COLO668 (cell line): ENCODE results near the gene PLP2.
"Not testable (repeated sequence)": the region's sequence is repeated elsewhere in the genome, so short reads cannot be mapped to it uniquely, and the experiment has no call there.

Source experiments
- DNase-seq: peaks from one replicate; lab custom pipeline; 2025; ENCODE audit not compliant: unreplicated experiment; lab: John Stamatoyannopoulos, UW

The PLP2 gene

DNA sequence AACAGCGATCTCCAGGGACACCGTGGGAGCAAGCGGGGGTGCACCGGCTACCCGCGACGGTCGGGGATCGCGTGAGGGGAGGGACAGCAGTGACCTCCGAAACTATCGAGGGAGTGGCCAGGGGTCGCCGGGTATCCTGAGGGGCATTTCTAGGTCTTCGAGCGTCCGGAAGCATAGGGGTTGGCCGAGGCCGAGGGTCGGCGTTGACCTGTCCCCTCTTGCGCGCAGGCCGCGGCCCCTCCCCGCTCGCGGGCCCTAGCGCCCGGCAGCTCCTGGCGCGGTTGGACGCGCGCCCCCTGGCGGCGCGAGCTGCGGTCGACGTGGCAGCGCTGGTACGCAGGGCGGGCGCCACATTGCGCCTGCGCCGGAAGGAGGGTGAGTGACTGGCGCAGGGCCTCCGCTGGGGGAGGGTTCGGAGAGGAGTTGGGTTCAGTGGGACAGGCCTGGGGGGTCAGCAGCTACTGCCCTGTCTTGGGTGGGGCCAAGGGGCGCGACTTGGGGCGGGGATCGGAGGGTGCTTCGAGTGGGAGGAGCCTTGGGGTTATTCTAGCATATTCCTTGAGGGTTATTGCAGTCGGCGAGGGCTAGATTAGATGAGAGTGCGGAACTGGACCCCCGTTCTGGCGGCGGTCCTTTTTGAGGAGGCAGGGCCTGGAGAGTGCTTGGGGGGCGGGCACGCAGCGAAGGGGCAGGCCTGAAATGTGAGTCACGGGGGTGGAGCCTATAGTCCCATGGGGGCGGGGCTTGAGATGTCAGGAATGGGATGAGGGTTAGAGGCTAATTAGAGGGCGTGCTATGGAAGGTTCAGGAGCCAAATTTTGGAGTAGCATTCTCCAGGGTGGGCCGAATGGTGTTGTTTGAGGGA is 7.9 kb upstream of the PLP2 start:
- peak; percentile 84 for DNase-seq

DNA sequence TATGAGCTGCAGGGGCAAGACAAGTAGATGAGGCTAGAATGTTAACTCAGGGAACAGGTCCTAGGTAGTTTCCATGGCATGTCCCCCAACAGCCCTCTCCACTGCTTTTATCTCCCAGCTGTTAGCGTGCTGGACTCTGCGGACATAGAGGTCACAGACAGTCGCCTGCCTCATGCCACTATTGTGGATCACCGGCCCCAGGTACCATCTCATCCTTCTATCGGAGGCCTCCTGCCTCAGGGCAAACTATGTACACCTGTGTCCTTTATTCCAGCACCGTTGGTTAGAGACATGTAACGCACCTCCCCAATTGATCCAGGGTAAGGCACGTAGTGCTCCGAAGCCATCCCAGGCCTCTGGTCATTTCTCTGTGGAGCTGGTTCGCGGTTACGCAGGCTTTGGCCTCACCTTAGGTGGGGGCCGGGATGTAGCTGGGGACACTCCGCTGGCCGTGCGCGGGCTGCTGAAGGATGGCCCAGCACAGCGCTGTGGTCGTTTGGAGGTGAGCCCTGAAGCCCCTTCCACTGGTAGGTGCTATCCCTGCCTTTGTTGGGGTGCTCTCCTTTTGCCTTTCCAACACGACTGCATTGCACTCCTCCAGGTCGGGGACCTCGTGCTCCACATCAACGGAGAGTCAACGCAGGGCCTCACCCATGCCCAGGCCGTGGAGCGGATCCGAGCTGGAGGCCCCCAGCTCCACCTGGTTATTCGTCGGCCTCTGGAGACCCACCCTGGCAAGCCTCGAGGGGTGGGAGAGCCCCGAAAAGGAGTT is 6.9 kb upstream of the PLP2 start:
- DNase-seq, result no peak

DNA sequence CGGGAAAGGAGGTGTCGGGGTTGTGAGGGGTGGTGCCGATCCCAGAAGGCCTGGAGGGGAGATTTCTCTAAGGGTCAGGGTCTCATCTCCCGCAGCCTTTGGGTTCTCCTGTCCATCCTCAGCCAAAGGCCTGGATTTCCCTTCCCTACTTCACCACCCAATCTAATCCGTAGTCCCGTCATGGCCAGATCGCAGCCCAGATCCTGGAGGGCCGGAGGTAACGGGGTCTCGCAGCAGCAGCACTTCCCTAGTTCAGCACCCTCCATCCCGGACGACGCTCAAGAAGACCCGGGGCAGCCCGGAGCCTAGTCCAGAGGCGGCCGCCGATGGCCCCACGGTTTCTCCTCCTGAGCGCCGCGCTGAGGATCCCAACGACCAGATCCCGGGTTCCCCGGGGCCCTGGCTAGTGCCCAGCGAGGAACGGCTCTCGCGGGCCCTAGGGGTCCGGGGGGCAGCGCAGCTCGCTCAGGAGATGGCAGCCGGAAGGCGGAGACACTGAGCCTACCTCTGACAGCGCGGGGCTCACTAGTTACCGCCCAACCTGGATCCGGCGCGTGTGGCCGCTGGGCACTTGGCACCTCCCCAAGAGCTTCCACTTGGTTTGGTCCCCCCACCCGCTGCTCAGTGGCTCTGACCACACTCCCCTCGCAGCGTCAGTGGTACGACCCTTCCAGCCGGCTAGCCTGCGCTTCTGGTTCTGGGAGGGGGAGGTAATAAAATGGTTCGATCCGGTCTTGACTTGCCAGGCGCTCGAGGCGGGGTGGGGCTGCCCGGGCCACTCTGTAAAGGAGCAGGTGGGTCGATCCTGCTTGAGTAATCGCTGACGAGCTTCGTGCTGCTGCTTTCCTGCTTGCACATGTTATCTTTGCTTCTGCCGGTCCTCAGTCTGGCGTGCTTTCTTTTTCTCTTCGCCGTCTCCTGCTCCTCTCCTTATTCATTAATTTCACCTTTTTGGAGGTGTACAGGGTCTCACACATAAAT is 5.5 kb upstream of the PLP2 start:
- DNase-seq, result peak; percentile 95

DNA sequence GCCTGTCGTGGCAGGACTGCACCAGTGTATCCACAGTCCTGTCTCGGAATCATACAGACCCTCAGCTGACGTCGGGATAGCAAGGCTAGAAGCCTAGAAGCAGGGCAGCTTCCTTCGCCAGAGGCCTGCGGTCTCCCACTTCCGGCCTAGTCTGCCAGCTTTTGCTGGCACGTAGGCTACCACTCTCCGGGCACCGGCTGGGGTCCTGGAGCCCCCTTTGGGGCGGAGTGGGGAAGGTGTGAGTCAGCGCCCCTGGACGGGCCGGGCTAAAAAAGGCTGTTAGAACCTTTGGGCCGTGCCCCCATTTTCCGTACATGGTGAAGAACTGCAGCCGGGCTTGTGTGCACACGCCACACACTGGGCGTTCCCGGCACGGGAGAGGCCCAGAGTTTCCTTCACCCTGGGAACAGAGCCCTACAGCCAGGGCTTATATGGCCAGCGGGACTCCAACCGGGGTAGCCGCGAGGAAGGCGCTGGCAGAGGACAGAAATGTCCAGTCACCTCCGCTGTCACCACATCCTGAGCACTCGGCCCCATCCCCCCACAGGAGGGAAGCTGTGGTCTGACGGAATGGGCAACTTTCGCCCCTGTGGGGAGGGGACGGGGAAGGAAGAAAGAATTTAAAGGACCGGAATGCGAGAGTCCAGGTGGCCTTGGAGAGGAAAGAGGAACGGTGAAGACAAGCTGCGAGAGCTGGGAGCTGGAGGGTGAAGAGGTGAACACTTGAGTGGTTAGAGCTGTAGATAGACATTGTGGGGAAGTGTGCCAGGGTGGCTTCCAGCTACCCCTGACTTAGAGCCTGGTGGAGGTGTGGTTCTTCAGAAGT is 4.6 kb upstream of the PLP2 start:
- peak; percentile 67 for DNase-seq

DNA sequence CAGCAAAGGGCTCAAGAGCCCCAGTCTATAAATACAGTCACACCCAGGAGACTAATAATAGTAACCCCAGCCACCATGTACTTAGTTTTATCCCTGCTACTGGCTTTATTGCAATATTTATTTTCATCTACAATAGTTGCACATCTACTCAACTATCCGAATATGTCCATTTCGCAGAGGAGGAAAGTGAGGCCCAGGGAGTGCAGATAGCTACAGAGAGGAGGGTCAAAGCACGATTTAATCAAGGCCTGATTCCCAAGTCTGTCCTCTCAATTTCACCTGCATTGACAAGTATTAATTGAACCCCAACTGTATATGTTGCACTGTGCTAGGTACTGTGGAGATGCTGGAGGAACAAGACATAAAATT is 4.0 kb upstream of the PLP2 start:
- no peak for DNase-seq

DNA sequence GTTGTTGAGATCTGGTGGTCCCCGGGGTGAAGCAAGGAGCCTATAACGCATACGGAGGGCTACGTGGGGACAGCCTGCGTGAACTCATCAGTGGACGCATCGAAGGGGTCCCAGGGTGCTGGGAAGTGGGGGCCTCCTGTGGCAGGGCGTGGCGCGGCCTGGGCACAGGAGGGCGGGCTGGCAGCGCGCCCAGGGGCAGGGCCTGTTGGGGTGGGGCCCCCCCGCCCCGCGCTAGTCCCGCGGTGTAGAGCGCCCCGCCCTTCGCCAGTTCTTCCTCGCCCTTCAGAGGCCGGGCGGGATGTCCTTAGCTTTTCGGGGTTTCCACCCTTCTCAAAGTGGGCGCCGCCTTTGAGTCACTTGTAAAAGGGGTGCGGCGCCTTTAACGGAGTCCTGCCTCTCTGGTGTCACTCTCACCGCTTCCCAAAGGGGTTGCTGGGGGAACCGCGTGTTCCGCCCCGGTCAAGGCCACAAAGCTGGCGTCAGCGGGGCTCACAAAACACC is 632 bp downstream of the PLP2 start:
- peak; percentile 81 for DNase-seq

DNA sequence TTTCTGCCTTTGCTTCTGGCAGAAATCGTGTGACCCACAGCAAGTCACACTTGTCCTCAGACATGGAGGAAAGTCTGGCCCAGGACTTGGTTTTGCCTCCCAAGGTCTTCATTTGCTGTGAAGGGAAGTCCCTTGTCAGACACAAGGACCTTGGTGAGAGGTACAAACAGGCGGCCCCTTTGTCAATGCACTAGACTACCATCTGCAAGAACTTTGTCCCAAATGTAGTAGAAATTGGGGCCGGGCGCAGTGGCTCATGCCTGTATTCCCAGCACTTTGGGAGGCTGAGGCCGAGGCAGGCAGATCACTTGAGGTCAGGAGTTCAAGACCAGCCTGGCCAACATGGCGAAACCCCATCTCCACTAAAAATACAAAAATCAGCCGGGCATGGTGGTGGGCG is 1.8 kb downstream of the PLP2 start:
- not testable (repeated sequence) for DNase-seq

DNA sequence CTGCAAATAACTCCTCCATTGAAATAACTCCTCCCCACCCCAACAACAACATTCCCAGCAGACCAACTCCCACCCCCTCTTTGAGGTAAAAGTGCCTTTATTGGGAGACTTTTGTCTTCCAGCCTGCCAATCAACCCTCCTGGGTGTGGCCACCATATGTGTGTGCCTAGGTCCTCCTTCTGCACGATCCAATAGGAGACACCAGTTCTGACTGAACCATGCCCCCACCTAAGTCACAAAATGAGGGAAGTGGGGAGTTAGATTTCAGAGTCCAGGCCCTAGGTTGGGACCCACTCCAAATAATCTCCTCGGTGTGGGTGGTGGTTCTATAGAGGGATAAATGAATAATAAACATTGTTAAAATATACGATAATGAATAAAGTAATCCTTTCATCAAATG is 3.0 kb downstream of the PLP2 start:
- DNase-seq, result no peak

DNA sequence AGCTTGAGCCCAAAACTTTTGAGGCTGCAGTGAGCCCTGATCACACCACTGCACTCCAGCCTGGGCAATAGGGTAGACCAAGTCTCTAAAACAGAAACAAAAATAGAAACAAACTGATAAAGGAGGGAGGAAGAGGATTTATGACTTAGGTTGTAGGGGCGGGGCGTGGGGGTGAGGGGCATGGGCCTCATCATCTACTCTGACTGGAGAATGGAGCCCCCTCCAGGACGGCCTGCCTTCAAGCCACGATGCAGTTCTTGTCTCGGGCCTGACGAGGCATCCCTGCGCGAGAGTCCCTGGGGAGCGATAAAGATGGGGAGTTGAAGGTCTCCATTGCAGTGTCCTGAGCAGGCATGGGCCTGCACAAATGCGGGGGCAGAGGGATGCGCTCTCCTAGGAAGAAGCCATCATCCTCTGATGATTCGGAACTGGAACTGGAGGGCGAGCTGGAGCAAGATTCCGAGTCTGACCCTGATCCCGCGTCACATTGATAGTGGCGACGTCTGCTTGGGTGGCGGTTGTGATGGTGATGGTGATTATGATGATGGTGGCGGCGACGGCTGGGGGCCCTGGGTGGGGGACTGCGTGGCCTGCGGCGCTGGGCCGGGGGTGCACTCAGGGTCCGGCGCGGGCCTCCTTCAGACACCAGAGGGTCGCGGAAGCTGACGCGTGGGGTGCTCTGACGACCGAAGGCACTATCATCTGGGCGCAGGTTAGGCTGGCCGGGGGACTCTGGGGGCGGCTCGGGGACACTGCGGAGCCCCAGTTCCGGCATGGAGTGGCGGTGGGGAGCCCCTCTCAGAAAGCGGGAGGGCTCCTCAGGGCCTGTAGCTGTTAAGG is 4.0 kb downstream of the PLP2 start:
- no peak for DNase-seq

DNA sequence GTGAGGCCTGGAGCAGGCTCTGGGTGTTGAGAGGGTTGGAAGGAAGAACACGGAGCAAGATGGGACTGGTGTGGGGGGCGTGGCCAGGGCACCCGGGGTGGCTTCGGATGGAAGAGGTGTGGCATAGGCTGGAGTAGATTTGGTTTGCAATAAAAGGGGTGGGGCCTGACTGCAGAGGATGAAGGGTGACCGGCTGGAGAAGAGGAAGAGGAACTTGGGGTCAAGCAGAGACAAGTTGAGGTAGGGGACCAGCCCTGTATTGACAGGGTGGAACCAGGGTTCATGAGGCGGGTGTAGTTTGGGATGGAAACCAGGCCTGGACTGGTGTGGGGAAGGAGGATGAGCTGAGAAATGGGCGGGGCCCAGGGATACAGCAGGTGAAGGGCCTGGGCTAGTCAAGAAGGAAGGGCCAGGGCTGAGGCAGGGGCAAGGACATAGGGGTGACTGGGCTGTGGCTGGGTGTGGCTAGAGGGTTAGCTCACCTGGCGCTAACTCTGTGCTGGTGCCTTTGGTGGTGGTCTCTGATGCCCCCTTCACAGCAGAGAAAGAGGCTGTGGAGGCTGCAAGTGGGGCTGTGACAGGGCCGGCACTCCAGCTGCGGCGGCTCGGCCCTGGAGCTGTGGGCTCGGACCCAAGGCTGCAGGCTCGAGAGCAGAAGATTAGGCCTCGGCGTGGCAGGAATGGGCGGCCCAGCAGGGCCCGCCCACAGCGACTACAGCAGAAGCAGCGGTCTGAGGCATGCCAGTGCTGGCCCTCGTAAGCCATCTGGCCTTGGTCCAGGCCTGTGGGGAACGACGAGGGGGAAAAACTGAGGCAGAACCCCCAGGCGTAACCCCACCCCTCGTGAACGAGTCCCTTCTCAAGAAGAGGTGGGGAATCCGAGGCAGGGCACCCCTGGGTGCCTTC is 5.0 kb downstream of the PLP2 start:
- no peak for DNase-seq

DNA sequence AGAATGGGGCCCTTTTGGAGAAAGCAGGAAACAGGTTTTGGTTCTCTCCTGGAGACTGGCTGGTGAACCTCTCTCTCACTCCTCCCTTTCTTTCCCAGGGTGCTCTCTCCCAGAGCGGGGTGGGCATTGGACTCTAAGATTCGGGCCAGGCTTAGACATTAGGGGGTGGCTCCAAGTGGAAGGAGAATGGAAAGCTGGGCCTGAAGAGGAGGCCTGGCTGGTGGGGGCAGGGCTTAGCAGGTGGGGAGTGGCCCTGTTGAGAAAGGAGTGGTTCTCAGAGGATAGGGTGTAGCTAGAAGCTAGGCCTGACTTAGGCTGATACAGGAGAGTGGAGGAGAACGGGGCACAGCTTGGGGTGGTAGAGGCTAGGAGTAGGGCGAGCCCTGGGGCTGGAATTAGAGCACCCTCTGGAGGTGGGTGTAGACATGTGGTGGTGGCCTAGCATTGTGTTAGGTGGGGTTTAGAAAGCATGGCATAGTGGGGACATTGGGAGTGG is 5.7 kb downstream of the PLP2 start:
- no peak for DNase-seq

DNA sequence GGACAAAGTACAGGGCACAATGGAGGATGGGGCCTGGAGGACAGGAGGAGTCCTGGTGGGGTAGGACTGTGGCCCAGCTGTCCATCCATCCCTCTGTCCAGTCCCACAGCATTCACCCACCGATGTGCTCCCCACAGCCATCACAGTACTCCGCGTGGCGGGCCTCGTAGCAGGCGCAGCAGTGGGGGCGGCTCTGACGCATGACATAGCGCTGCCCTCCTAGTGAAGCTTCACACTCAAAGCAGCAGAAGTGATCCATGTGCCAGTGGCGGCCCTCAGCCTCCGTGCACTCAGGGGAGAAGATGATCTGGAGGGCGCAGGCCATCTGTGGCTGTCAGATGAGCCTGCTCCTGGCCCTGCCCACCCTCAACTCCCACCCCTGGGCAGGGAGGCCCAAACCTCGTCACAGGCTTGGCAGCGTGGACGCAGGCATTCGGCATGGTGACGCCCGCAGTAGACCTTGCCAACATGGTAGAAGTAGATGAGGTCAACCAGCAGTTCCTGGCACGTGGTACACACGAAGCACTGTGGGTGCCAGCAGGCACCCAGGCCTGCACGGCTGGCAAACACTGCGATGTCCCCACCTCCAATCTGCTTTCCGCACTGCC is 6.3 kb downstream of the PLP2 start:
- no peak for DNase-seq

DNA sequence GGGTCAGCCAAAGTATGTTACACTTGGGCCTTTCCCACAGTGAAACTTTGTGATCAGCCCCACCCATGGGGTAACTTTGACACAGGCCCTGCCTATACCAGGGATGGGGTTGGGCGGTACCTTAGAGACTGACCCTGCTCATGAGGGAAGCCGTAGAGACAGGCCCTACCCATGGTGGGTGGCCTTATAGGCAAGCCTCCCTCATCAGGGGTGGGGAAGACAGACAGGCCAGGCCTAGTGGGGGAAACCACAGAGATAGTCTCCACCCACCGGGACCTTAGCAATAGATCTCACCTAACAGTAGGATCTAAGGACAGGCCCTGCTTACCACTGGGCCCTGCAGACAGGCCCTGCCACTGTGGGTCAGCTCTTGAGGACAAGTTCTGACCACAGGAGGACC is 6.8 kb downstream of the PLP2 start:
- no peak for DNase-seq

DNA sequence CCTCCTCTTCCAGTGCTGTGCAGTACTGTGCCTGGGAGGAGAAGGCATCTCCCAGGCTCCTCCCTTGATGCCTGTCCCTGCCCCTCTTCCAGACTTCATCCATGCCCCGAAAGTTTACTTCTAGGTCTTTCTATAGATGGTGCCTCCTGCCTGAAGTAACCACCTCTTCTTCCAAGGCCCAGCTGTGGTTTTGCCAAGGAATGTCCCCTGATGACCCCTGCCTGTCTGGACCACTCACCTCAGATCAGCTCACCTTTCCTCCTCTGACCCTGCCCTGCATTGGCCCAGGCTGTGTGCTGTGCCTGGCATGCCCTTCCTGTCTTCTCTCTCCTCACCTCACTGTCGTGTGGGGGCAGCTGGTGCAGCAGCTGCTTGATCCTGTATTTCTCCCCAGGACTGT is 7.7 kb downstream of the PLP2 start:
- no peak for DNase-seq

DNA sequence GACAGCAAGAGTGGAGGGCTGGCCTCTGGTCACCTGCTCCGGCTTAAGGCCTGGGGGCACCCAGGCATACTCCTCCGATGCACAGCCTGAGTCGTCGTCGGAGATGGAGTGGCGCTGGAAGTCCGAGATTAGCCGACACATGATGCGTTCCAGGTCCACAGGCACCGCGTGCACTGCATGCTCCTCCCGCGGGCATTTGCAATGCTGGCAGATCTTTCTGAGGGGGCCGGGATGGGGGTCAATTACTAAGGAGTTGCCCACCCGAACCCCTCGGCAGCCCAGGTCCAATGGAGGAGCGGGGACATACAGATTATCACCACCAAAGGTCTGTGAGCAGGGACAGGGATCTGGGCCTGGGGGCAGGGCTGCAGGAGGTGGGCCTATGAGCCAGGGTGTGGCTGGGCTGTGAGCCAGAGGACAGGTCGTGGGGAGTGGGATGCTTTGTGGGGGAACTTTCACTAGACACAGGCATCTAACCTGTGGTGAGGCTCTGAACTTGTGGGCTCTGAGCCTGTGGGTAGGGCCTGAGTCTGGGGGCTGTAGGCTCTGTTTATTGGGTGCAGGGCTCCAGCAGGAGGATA is 12.1 kb downstream of the PLP2 start:
- no peak for DNase-seq

DNA sequence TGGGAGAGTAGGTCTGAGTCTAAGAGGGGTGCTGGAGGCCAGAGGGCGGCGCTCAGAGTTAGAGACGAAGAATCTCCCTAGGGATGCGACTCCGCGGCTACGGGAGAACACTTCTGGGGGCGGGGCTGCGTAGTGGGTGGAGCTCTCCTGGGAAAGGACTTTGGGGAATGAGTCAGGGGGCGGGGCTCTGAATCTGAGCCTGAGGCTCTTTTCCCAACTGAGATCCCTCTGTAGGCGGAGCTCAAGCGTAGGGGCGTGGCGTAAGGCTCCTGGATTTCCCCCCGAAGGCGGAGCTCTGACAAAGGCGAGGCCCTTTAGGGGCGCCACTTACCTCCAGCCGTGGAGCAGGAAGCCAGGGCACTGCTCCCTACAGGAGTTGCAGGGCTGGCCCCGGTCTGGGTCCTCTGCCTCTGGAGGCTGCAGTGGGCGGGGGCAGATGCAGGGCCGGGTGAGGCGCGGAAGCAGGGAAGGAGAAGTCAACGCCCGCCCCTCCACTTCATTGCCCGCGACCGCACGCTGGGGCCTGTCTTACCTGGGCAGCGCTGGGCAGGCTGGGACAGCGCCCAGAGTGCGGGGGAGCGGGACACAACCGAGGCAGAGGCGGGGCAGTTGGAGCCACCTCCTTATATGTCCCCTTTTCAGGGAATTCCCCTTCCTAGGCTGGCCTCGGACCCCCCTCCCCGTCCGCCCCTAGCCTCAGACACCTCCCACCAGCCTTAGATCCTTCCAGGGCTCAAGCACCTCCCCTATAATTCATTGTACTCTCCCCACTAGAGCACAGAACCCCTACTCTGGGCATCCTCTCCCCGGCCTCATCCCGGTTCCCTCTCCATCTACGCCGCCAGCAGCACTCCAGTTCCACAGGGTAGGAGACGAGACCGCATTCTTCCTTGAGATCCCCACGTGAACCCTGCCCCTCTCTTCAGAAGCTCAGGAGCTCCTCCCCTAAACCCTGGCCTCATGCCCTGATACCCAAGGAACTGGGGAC is 12.9 kb downstream of the PLP2 start:
- DNase-seq, result peak; percentile 94
